GM12874 (cell line): Measurements from ENCODE around the gene ELOB.

Source experiments
- TF ChIP-seq, protein P1 (sequence below): IDR thresholded peaks from 2 replicates; pipeline ENCODE4 v1.5.1; 2011; ENCODE audit warnings: low read depth, mild to moderate bottlenecking, control low read depth, low read length, moderate library complexity; ENCODE audit not compliant: insufficient read depth

The ELOB gene

DNA sequence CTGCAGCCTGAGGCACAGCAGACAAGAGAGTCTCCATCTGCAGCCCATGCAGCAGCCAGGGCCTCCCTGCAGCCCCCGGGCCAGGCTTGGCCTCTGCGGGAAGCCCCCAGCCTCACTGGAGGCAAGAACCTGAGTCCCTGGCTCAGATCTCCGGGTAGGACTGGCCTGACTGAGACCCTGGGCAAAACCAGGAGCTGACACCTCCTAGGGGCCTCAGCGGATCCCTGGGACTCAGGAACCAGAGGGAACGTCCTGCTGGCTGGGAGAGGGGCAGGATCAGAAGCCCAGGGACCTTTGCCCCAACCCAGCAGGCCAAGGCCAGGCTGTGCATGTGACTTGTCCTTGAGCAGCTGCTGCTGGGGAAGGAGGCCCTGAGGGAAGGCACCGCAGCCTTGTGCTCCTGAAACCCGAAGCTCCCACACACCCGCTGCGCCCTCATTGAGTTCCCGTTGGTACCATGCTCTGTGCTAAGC lies 38.3 kb upstream of the ELOB start:
- TF ChIP-seq, protein P1, sequence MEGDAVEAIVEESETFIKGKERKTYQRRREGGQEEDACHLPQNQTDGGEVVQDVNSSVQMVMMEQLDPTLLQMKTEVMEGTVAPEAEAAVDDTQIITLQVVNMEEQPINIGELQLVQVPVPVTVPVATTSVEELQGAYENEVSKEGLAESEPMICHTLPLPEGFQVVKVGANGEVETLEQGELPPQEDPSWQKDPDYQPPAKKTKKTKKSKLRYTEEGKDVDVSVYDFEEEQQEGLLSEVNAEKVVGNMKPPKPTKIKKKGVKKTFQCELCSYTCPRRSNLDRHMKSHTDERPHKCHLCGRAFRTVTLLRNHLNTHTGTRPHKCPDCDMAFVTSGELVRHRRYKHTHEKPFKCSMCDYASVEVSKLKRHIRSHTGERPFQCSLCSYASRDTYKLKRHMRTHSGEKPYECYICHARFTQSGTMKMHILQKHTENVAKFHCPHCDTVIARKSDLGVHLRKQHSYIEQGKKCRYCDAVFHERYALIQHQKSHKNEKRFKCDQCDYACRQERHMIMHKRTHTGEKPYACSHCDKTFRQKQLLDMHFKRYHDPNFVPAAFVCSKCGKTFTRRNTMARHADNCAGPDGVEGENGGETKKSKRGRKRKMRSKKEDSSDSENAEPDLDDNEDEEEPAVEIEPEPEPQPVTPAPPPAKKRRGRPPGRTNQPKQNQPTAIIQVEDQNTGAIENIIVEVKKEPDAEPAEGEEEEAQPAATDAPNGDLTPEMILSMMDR: no peak

DNA sequence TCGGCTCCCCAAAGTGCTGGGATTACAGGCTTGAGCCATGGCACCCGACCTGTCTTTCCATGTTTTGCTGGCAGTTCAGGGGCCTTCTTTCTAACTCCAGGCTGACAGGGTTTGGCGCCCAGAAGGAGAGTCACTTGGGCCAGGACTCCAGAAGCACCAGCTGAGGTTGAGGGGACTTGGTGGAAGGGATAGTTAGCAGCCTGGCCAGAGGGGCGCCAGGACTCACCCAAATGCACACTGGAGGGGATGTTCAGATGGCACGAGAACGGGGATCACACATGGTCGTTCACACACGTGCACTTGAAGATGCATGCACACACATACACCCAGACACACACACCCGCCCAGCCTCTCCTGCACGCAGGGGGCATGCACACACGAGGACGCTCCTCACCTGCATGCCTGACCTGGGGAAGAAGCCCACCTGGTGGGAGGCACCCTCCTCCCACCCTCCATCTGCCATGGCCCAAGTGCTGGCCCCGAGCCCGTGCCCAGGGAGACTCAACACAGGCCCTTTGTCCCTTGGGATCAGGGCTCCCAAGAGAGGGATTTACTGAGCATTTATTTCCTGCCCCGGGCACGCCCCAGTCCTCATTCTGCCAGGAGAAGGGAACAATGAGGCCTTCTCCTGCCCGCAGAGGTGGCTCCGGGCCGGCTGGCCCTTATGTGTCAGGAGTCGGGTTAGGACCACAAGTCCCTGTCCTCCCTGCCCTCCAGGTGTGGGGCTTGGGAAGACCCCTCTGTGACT lies 37.6 kb upstream of the ELOB start:
- TF ChIP-seq, protein P1: no peak

DNA sequence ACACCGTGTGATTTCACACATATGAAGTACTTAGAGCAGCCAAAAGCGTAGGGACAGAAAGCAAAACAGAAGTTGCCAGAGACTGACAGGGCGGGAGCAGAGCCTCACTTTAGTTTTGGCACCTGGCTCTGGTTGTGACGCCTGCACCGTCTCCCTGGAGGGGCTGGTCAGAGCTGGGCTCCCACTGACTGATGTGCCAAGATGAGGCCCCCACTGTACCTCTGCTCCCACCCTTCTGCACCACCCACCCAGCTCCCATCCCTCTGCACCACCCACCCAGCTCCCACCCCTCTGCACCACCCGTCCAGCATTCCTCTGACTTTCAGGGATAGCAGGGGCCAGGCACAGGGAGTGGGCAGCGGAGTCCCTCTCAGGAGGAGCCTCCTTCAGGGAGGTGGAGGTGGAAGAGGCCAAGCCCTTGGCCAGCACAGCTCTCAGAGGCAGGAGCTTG lies 36.7 kb upstream of the ELOB start:
- TF ChIP-seq, protein P1: no peak

DNA sequence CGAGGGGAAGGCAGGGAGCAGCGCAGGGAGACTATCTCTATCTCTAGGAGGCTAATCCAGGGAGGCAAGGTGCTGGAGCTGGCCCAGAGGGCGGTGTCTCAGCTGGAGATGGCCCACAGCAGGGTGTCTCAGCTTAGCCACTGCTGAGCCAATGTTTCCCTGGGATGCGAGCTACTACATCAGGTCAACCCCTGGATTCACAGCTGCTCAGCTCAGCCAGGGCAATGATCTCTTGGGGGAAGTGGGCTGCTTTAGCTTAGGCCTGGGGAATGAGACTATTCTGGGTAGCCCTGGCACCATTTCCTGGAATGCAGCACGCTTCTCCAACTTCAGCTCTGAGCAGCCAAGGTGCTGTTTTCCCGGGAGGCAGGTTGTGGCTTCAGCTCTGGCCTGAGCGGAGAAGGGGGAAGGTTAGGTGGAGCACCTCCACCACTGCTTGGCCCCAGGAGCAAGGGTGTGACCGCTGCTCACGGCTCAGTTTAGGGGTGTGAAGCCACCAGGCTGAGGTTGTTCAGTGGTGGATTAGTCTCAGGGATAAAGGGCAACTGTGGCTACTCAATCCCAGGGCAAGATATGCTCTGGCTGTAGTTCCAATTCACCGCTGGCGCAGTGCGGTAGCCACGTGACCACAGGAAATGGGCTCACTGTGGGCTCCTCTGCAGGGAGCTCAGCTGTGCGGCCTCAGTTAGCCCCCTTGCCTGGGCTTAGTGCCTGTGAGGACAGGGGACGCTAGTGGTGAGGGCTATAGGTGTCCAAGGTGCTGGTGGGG lies 34.8 kb upstream of the ELOB start:
- TF ChIP-seq, protein P1: no peak

DNA sequence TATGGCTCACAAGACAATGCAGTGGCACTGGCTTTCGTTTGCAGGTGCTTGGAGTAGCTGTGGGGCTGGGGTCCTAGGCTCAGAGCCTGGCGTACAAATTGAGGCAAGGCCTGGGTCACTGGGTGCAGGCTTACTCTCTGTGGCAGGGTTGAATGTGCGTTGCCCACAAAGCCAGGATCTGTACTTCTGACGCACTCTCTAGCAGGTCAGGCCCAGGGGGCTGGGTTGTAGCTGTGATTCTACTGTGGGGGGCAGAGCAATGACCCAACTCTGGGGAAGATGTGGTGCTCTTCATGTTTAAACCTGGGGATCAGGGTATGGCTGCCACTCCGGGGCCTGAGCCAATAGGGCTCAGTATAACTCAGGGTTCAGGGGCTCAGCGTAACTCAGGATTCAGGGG lies 33.6 kb upstream of the ELOB start:
- TF ChIP-seq, protein P1: no peak

DNA sequence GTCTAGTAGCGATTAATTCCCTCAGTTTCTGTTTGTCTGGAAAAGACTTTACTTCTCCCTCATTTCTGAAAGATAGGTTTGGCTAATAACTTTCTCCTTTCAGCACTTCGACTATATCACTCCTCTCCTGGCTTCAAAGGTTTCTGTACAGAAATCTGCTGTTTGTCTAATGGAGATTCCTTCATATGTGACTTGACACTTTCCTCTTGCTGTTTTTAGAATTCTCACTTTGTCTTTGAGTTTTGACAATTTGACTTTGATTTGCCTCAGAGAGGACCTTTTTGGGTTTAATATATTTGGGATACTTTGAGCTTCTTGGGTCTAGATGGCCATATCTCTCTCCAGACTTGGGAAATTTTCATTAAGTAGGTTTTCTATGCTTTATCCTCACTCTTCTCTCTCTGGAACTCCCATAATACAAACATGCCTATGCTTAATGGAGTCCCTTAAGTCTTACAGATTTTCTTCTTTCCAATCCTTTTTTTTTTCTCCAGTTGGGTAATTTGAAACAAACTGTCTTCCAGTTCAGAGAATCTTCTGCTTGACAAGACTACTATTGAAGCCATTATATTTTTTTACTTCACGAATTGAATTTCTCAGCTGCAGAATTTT lies 32.2 kb upstream of the ELOB start:
- TF ChIP-seq, protein P1: no peak

DNA sequence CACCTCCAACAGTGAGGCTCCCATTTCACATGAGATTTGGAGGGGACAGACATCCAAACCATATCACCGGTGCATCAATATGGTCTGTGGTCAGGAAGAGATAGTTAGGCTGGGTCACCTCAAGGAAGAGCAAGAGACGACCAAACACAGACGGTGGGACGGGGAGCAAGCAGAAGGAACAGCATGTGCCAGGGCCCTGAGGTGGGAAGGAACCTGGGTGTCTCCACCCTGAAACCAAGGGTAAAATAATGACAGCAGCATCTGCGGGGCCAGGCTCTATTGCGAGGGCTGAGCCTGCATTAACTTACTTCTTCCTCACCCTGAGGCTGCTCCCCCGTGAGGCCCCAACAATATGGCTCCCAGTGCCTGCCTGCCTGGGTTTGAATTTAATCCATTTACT lies 31.1 kb upstream of the ELOB start:
- TF ChIP-seq, protein P1: no peak
